Glomerular endothelial cell (primary cell): Measurements from ENCODE around the gene ZRANB1. TPM values are rescaled to one million over a fixed set of nuclear protein-coding genes. Genes with fewer than 3 reads are reported as not detected.

Source experiments
- DNase-seq: peaks from one replicate; pipeline ENCODE4 v3.0.0-alpha.2; 2011; ENCODE audit warnings: low read depth, low spot score; ENCODE audit errors: extremely low read depth
- total RNA-seq: library from RNA; depleted of rRNA; stranded (reverse); fragments of >200 nt; gene quantifications from 2 replicates; pipeline ENCODE4 v1.2.3, GENCODE V29; 2015

Gene ZRANB1
- total RNA-seq, 1 donor from 2014 or later: 14.2 TPM

DNA sequence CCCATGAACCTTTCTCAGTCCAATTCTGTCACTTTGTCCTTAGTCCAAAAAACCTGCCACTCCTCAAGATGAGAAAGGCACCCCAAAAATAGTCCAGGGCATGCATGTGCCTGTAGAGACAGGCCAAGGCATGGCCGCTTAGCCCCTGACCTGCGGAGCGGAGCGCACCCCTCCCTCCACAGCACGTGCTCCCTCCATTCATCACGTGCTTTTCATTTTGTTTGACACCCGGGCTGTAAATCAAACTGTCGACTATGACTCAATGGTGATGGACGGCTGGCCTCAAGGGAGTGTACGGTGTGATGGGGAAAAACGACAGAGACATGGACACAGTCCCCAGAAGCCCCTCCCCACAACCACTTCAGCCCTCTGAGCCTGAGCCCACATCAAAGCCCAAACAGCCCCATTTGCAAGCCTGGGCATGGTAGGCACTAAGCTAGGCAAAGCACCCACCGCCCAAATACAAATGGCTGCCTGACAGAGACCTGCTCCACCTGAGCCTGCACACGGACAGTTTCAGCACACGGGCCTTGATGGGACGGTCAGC is 90.6 kb downstream of the ZRANB1 start:
- no peak for DNase-seq

DNA sequence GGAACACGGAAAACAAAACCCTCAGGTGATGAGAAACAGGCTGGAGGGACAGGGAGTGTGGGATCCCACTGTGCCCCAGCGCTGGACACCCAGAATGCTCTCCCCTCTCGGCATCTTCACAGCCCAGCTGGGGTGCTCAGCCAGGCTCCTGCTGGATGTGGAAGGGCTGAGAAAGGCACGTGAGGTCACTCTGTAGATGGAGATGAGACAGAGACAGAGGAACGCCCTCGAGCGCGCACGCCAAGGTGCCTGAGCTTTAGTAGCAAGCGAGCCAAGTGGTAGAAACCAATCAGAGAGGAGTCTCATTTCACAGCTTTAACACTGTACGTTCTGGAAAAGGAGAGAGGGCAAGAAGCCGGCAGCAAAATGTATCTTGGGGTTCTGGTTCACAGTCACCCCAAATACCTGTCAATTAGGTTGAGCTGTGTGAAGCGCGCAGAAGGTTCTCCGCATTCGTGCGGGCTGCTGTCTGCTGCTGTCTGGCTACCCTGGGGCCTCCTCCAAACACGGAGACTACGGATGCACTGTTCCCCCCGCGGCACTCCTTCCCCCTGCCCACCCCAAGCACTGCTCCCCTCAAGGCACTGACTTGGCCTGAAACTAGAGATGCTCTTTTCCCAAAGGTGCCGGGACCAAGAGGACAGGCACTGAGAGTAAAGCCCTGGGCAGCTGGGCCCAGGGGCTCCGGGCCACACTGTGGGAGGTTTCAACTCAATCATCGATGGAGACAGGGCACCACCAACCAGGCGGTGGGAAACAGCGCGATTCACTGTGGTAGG is 91.4 kb downstream of the ZRANB1 start:
- DNase-seq: no peak

GRCh38 chr10:125034675-125035074 is 92.8 kb downstream of the ZRANB1 start:
- no peak for DNase-seq

- DNase-seq: no peak
These were observed 93.2 kb downstream of the ZRANB1 start for GRCh38 chr10:125035136-125035535.

- DNase-seq: no peak
These were observed 93.8 kb downstream of the ZRANB1 start for GRCh38 chr10:125035588-125036295.

GRCh38 chr10:125037145-125037877 is 95.4 kb downstream of the ZRANB1 start:
- no peak for DNase-seq

Other genes with a start within 250 kb of the ZRANB1 start
- gene FAM53B, start 197.7 kb upstream of the ZRANB1 start, total RNA-seq: 17.0 and 27.2 TPM in 2 replicates
- 10.1 and 13.4 TPM in 2 replicates for gene EEF1AKMT2, start 150.2 kb upstream of the ZRANB1 start, total RNA-seq
- 11.9 and 13.6 TPM in 2 replicates for gene ABRAXAS2, start 140.3 kb upstream of the ZRANB1 start, total RNA-seq
- 69.3 and 83.2 TPM in 2 replicates for gene CTBP2, start 218.4 kb downstream of the ZRANB1 start, total RNA-seq